HG02970 (cell line): ENCODE measurements around the gene ARL14EPL.
"Not testable (repeated sequence)": the region's sequence is repeated elsewhere in the genome, so short reads cannot be mapped to it uniquely, and the experiment has no call there.

ENCODE experiments used
- ATAC-seq: cut with Tn5 transposase; IDR thresholded peaks from one replicate; pipeline ENCODE4 v1.9.1; 2021; ENCODE audit warnings: mild to moderate bottlenecking, moderate library complexity, moderate number of reproducible peaks; ENCODE audit not compliant: unreplicated experiment, low FRiP score

The ARL14EPL gene

GRCh38 chr5:116045821-116046220 lies 13.5 kb downstream of the ARL14EPL start:
- no peak for ATAC-seq

DNA sequence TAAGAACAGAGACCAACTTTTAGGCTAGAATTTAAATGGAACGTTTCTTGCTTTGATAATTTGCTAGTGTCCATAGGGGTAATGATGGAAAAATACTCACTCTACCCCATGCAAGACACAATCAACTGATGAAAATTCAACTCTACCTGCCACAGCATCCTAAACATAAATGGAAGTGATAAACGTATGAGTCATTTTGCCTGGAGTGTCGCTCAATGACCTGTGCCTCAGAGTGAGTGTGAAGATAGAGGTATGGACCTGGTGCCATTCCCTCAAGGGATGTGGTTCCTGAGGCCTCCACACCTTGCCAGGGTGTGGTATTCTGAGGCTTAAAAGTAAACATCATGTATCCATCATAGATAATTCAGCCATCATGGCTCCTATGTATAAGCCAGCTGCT lies 14.0 kb downstream of the ARL14EPL start:
- ATAC-seq, result no peak

DNA sequence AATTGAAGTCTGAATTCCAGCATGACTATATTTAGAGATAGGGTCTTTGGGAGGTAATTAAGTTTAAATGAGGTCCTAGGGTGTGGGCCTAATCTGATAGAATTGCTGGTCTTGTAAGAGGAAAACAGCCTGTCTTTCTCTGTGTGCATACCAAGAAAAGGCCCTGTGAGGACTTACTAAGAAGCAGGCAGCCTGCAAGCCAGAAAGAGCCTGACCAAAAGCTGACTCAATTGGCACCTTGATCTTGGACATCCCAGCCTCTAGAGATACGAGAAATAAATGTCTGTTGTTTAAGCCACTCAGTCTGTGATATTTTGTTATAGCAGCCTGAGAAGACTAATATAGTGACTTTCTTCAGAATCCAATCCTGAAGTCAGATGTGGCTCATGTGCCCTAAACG lies 14.6 kb downstream of the ARL14EPL start:
- no peak for ATAC-seq

GRCh38 chr5:116058346-116058936 lies 26.2 kb downstream of the ARL14EPL start:
- ATAC-seq, result no peak

DNA sequence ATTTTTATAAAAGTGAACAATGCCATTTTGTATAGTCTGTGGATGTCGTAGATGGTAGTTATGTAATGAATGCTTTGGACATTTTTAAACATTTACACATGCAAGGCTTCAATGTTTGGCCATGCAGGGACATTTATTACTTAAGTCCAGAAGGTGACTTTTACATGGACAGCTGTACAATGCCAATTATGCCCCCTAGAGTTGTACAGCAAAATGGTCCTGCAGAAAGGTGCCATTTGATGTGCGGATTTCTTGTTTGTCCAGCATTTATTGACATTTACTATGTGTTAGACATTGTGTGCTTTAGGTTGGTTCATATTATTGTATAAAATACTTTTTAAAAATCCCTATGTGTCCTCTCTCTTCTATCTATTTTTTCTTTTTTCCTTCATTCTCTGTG lies 30.1 kb downstream of the ARL14EPL start:
- ATAC-seq, result no peak

- ATAC-seq, result no peak
Measured at GRCh38 chr5:116063950-116064349, 31.7 kb downstream of the ARL14EPL start.

- no peak for ATAC-seq
Measured at GRCh38 chr5:116068028-116068632, 35.9 kb downstream of the ARL14EPL start.

DNA sequence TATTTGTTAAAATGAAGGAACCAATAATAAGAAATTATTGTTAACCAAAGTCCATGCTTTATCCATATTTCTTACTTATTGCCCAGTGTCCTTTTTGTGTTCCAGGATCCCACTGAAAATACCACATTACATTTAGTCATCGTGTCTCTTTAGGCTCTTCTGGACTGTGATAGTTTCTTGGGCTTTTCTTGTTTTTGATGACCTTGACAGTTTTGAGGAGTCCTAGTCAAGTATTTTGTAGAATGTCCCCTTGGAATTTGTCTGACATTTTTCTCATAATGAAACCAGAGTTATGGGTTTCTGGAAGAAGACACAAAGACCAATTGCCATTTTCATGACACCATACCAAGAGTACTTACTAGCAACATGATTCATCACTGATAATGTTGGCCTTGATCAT lies 38.9 kb downstream of the ARL14EPL start:
- ATAC-seq, result no peak

DNA sequence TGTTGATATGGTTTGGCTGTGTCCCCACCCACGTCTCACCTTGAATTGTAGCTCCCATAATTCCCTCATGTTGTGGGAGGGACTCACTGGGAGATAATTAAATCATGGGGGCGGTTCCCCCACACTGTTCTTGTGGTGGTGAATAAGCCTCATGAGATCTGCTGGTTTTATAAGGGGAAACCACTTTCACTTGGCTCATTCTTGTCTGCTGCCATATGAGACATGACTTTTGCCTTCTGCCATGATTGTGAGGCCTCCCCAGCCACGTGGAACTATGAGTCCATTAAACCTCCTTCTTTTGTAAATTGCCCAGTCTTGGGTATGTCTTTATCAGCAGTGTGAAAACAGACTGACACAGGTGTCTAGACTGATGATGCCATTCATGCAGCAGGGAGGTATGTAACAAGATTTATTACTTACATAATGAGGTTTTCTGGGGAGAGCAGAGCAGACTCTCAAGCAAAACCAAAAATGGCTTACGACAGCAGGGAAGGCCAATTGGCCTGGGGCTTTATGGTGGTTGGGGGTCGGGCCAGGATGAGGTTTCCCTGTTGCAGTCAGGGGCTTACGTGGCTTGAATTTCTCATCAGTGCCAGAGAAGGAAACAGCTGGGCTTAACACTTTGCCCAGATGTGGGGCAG lies 43.0 kb downstream of the ARL14EPL start:
- no peak for ATAC-seq

- ATAC-seq, result peak; percentile 98
Measured at GRCh38 chr5:116076496-116076895, 44.2 kb downstream of the ARL14EPL start.

DNA sequence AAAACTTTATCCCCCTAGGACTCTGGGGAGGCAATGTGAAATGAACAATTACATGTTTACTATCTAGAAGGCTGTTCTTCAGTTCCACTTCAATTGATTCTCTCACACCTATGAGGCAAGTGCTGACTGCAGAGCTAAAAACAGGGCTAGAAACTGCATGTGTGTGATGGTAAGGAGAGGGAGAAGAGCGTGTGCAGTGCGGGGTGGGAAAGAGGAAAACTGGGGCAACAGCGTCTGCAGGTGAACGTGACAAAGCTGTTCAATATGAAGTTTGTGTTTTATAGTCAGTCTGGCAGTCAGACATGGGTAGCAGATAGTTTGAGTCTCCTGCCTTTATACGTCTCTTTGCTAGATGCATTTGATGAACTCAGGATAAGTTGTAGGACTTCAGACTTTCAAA lies 45.9 kb downstream of the ARL14EPL start:
- no peak for ATAC-seq

GRCh38 chr5:116084287-116084691 lies 52.0 kb downstream of the ARL14EPL start:
- ATAC-seq, result peak; percentile 30

DNA sequence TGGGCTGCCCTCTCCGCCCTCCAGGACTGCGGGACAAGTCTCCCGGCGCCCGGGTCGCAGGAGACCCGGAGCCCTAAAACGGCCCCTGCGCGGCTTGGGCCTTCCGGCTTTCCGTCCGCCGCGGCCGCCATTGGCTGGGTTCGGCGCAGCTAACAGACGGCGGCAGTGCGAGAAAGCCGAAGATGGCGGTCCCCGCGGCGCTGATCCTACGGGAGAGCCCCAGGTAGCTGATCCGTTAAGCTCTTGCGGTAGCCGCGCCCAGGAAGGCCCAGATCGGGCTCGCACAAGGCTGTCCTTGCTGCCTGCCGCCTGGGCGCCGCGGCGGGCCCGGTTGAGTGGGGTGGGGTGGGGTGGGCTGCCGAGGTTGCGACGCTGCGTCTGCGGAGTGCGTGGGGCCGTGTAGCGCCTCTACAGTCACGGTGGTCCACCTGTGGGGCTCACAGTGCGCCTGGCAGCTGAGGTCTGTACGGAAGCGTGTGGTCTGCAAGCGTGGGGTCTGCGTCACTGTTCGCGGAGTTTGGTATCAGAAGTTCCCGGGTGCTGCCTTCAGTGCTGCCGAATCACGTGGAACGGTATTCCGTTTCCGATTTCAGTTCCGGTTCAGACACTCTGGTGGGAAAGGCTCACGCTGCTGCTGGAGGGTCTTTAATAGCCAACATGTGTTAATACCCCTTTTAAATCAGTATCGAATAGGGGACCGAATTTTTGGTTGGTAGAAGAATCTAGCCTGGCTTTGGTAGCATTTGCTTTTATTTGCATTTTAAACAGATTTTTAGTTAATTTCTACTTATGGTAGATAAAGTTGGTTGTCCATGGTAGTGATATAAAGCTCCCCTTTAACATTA lies 52.8 kb downstream of the ARL14EPL start, which contains the start of gene COMMD10:
COMMD10 (plus strand) TSS at position 155 of the 845 bp plus-strand sequence.
- ATAC-seq, result peak; percentile 84

DNA sequence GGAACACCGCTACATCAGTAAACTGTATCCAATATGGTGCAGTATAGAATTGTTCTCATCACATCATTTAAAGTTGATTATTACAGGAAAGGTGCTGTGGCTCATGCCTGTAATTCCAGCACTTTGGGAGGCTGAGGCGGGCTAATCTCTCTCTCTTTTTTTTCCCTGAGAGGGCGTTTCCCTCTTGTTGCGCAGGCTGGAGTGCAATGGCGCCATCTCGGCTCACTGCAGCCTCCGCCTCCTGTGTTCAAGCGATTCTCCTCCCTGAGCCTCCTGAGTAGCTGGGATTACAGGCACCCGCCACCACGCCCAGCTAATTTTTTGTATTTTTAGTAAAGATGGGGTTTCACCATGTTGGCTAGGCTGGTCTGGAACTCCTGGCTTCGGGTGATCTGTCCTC lies 54.0 kb downstream of the ARL14EPL start:
- not testable (repeated sequence) for ATAC-seq

DNA sequence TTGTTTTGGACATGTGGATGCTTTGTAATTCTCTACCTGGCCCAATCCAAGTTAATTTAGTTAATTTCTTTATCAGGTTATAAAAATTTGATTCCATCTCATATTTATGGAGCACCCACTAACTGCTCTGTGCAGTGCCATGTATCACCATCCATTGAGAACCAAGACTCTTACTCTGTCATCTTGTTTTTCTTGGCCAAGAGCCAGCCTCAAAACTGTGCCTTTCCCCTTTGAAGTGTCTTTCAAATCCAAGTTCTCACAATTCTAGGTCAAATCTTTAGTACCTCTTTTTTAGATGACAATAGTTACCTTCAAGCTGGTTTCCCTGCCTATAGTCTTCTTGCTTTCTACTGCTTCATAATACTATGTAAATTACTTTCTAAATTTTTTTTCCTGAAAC lies 55.8 kb downstream of the ARL14EPL start:
- no peak for ATAC-seq

GRCh38 chr5:116090302-116090701 lies 58.0 kb downstream of the ARL14EPL start:
- no peak for ATAC-seq

GRCh38 chr5:116091416-116091815 lies 59.1 kb downstream of the ARL14EPL start:
- ATAC-seq, result no peak

GRCh38 chr5:116097301-116097700 lies 65.0 kb downstream of the ARL14EPL start:
- ATAC-seq, result no peak

GRCh38 chr5:116098998-116099397 lies 66.7 kb downstream of the ARL14EPL start:
- no peak for ATAC-seq

- not testable (repeated sequence) for ATAC-seq
Measured at GRCh38 chr5:116104941-116105340, 72.7 kb downstream of the ARL14EPL start.
